Stimulated activated CD8-positive, alpha-beta memory T cell treated with anti-CD3 and anti-CD28 coated beads, Interleukin-15, amount 100 ng/mL, for 48 hours (primary cell): Measurements from ENCODE around the gene POLE2.
"Not testable (repeated sequence)": the region's sequence is repeated elsewhere in the genome, so short reads cannot be mapped to it uniquely, and the experiment has no call there.

Experiments used
- DNase-seq, 2 donors: peaks; one replicate each; pipeline ENCODE4 v3.0.0-alpha.2; 2020; ENCODE audit warnings: low read depth in 2 of 2

The POLE2 gene, protein sequence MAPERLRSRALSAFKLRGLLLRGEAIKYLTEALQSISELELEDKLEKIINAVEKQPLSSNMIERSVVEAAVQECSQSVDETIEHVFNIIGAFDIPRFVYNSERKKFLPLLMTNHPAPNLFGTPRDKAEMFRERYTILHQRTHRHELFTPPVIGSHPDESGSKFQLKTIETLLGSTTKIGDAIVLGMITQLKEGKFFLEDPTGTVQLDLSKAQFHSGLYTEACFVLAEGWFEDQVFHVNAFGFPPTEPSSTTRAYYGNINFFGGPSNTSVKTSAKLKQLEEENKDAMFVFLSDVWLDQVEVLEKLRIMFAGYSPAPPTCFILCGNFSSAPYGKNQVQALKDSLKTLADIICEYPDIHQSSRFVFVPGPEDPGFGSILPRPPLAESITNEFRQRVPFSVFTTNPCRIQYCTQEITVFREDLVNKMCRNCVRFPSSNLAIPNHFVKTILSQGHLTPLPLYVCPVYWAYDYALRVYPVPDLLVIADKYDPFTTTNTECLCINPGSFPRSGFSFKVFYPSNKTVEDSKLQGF

DNA sequence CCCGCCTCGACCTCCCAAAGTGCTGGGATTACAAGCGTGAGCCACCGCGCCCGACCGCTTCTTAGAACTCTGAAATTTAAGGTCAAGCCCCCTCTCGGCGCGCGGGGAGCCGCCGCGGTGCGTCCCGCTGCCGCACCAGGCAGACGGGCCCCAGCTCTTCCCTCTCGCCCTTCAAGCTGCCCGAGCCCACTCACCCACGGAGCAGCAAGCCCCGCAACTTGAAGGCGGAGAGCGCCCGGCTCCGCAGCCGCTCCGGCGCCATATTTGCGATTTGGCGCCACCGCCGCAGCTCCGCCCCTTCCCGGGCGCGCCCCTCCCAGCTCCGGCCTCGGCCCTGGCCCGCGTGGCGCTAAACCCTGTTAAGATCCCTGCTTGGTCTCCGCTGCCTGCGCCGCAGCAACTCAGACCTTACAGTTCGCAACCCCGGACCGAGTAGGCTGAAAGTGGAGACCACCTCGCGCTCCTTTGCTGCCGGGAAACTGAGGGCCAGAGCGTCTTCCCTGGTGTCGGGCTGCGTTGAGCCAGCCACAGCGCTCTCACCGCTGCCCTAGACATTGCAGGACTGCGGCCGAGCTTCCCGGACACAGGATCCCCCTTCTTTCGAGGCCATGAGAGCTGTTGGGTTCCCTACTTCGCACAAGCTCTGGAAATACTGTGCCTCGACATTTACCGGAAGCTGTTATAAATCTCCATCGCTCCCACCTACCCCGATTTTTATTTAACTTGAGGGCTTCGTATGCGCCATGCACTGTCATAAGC is at the start of gene POLE2:
Gene POLE2 (minus strand): TSS at position 273 of the 759 bp plus-strand sequence. CDS start 11 bp downstream, at position 262.
- DNase-seq = peak; percentile 73

DNA sequence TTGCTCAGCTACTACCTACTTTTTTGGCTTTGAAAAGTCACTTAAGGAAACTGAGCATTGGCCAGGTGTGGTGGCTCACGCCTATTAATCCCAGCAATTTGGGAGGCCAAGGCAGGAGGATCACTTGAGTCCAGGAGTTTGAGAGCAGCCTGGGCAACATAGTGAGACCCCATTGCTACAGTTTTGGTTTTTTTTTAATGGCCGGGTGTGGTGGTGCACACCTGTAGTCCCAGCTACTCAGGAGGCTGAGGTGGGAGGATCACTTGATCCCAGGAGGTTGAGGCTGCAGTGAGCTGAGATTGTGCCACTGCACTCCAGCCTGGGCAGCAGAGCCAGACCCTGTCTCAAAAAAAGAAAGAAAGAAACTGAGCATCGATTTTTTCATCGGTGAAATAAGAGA is 47.7 kb upstream of the POLE2 start:
- DNase-seq = not testable (repeated sequence)

DNA sequence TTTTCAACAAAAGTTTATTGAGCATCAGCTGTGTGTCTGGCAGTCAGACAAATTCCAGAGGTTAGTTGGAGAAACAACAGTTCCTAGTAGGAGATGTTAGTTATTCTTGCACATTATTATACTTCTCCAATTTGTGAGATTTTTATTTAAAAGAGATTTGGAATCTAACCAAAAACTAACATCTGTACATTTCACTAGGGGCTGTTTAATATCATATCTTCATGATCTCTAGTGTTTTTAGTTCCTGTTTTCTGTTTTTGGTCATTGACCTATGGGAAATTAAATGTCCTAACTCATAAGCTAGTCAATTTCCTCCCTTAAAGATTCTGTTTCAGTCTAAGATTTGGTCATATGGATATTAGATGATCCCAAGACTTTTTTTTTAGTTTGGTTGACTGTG is 45.8 kb upstream of the POLE2 start:
- no peak for DNase-seq

DNA sequence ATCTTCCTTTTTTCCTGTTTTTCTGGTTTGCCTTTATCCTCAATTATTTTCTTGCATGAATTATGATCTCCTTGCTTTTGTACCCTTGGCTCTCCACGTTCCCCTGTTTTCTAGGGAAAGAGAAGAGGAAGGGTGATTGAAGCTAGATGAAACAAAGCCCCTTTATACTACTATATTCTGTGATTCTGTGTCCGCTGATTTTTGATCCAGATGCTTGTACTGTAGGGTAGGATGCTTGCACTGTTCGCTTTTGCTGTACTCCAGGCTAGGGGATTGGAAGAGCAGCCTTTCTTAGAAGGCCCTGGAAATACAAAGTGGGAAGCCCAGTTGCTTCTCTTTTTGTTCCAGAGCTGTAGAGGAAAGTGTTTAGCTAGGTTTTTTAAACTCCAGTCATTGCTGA is 44.9 kb upstream of the POLE2 start:
- DNase-seq = no peak

DNA sequence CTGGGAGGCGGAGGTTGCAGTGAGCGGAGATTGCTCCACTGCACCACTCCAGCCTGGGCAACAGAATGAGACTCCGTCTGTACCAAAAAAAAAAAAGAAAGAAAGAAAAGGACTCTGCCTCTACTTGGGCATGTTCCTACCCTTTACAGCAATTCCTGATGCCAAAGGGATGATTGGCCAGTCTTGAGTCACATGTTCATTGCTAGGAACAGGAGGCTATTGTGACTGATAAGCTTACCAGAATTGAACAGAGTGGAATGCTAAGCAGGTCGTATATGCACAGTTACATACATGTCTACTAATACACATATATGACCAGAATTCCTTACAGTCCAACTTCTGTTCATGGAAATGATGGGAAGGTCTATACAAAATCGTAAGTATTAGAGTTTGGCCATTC is 39.2 kb upstream of the POLE2 start:
- no peak for DNase-seq

DNA sequence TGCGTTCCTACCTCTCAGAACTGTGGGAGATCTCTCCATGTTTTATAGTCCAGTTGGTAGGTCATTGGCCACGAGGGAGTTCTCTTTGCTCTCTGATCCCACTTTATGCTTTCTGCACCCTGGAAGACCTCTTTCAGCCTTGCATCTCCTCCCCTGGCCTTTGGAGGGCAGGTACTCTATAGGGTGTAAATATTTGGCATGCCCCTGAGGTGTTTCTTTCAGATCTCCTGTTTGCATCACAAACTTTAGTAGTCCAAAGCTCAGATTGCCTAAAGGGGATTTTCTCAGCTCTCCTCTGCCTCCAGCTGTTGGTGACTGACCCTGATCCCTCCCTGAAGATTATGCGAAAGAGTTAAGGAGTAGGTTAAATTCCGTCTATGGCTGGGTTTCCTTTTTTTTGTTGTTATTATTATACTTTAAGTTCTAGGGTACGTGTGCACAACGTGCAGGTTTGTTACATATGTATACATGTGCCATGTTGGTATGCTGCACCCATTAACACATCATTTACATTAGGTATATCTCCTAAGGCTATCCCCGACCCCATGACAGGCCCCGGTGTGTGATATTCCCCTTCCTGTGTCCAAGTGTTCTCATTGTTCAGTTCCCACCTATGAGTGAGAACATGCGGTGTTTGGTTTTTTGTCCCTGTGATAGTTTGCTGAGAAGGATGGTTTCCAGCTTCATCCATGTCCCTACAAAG is 33.9 kb upstream of the POLE2 start:
- DNase-seq = not testable (repeated sequence)

DNA sequence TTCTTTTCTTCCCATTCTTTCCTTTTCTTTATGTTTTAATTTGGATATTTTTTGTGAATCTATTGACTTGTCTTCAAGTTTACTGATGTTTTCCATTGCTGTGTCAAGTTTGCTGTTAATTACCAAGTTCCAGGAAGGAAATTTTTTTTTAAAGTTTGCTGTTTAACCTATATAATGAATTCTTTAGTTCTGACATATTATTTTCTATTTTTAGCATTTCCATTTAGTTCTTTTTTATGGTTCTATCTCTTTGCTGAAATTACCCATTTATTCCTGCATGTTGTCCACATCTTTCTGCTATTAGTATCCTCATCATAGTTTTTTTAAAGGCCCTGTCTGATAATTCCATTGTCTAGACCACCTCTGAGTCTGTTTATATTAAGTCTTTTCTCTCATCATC is 32.7 kb upstream of the POLE2 start:
- DNase-seq = no peak

DNA sequence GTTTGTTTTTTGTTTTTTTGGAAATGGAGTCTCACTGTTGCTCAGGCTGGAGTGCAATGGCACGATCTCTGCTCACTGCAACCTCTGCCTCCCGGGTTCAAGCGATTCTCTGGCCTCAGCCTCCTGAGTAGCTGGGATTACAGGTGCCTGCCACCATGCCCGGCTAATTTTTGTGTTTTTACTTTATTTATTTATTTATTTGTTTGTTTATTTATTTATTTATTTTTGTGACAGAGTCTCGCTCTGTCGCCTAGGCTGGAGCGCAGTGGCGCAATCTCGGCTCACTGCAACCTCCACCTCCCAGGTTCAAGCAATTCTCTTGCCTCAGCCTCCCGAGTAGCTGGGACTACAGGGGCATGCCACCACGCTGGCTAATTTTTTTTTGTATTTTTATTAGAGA is 23.0 kb upstream of the POLE2 start:
- DNase-seq = not testable (repeated sequence)

DNA sequence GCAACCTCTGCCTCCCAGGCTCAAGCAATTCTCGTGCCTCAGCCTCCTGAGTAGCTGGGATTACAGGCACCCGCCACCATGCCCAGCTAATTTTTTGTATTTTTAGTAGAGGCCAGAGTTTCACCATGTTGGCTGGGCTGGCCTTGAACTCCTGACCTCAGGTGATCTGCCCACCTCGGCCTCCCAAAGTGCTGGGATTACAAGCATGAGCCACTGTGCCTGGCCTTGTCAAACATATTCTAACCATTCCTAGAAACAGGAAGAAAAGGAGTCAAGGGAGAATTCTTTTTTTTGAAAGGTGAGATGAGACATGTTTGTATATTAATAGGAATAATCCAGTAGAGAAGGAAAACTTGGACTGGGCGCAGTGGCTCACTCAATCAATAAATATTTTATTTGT is 16.5 kb upstream of the POLE2 start:
- not testable (repeated sequence) for DNase-seq

DNA sequence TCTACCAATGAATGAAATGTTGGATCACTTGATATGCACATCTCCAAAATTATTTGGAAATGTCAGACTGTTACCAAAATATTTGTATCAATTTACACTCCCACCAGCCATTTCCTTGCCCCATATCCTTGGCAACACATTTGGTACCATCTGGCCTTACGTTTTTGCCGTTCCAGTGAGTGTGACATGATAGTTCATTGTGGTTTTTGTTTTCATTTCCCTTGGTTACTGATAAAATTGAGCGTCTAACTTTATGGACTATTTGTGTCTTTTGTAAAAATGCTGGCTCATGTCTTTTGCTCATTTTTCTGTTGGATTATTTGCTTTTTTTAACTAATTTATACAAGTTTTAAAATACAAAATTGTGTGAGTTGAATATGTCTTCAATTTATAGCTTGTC is 16.0 kb upstream of the POLE2 start:
- DNase-seq = no peak

DNA sequence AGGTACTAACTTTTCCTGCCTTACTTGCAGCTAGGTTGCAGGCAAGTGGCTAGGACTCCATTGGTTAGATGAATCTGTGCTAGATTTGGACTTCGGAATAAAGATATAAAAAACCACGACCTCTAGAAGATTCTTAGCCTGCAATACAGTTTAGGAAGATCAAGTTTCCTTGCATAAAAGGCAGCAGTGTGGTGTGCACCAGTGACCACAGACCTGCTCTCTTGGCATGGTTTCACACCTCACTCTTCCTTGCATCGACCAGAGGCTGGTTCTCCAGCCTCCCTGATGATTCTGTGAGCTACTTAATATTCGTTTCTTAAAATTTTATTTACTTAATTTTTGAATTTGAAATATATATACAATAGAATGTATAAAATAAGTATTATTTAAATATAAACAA is 14.7 kb upstream of the POLE2 start:
- DNase-seq = no peak

DNA sequence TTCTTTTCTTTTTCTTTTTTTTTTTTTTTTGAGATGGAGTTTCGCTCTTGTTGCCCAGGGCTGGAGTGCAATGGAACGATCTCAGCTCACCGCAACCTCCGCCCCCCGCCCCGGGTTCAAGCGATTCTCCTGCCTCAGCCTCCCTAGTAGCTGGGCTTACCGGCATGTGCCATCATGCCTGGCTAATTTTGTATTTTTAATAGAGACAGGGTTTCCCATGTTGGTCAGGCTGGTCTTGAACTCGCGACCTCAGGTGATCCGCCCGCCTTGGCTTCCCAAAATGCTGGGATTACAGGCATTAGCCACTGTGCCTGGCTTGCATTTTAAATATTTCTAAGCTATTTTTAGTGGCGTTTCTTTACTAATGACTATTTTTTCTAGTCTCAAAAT is 5.7 kb upstream of the POLE2 start:
- DNase-seq = not testable (repeated sequence)

DNA sequence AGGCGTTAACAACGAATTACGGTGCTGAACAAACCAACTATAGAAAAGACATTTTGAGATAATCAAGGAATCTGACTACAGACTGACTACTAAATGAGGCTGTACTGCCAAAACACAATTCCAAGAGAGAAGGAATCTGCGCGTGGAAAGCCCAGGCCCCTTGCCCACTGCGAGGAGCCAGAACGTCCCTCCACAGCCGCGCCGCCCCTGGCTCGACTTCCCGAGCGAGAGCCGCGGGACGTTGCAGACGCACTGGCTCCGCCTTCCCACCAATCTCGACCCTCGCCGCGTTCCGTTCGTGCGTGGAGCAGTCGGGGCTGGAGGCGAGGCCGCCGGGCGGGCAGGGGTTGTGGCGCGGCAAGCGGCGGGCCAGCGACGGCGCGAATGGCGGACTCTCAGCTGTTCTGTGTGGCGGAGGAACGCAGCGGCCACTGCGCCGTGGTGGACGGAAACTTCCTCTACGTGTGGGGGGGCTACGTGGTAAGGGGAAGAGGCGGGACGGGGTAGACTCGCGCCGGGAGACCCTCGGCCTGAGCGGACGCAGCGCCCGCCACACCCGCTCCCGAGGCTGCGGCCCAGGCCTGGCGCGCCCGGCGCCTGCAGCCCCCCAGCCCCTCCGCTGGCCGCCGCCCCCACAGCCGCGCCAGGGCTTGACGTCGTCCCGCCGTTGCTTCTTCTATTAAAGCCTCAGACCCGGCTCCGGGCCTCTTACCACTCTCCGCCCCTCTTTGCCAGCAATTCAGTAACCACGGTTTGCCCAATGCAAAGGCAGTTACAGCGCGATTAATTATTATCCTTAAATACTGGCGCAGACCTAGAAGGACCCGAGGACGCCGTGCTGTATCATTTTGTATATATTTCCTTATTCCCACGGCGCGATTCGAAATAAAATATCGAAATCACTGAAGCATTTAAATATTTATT is 5.1 kb upstream of the POLE2 start, which contains the start of gene KLHDC1:
Gene KLHDC1 (plus strand): TSS at position 310 of the 924 bp plus-strand sequence. CDS start 75 bp downstream, at position 385.
- DNase-seq = peak; percentile 55

DNA sequence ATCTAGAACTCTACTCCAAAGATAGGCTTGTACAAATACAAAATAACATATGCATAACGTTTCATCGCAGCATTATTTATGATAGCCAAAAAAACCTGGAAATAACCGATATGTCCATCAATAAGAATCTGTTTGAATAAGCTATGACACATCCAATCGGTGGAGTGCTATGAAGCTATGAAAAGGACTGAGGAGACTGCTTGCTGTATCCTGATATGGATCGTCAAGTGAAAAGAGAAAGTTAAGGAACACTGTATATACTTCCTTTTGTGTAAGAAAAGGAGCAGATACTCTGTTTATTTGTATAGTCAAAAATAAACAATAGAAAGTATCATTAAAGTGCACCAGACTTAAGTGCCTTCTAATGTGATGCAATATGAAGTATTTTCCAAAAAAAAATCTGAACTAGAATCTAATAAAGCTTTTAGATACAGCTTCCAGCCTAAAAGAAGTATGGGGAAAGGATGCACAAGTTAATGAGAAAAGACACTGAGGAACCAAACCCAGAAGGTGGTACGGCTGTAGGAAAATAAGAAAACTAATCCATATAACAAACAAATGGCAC is 4.3 kb upstream of the POLE2 start:
- DNase-seq = no peak

DNA sequence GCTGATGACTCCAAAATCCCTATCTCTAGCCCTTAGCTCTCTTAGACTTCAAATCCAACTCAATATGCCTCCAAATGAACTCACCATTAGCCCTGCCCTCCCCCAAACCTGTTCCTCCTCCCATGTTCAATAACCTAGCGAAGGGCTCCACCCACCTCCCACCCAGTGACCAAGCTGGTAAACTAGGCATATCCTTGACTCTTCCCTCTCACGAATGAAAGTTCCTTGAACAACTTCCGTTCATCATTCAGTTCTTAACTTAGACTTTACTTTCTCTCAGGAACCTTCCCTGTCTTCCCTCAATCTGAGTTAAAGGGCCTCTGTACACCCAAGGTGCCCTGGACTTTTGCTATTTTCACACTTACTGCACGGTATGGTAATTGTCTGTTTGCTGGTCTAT is 3.0 kb upstream of the POLE2 start:
- DNase-seq = no peak

DNA sequence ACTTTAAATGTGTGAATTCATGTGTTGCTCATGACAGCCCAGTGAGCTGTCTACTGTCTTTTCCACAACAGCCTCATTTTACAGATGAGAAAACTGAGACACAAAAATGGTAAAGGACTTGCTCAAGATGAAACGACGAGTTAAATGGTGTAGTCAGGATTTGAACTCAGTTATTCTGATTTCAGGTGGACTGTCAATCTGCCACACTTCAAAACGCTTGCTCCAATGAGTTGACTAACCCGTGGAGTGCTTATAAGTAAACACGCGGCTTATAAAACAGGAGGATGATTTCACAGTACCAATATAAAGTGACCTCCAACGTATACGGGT is 652 bp upstream of the POLE2 start:
- DNase-seq = no peak

DNA sequence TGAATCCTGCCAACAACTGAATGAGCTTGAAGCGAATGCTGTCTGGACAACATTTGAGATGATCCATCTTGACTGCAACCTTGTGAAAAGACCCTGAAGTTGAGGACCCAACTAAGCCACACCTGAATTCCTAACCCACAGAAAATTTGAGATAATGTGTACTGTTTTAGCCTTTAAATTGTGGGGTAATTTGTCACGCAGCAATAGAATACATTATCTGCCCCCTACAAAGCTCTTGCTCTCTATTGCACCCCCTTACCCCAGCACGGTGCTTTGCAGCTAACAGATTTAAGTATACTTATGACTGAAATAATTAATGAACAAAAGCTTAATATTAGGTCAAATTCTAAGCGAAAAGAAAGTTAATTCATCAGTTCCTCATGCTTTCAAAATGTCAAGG is 1.6 kb downstream of the POLE2 start:
- no peak for DNase-seq

DNA sequence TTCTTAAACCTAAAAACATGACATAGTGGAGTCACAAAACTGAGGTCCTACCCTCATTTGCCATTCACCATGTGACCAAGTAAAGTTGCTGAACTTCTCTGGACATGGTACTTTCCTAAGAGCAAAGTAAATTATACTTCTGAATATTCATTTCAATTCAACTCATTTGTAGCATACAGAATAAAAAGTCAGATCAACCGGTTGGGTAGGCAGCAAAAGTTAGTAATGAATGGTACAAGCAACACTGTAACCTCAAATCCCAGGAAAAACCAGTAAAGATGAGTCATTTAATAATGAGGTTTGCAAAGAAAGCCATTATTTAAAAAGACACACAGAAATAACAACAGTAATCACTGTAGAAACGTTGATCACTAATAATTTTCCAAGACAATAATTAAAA is 8.7 kb downstream of the POLE2 start:
- no peak for DNase-seq

DNA sequence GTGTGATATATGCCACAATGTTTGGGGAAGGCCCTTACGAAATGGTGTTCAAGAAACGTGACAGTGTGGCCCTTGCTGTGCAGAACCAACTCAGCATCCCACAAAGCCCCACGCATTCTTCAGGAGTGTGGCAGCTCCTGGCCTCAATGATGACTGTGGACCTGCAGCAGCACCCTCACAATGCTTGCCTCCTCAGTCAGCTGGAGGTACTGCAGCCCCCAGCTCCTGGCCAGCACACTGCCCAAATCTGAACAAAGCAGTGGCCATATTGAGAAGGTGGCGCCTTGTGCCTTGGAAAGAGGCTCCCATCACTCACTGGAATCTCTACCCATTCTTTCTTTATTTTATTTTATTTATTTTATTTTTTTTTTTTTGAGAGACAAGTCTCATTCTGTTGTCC is 10.4 kb downstream of the POLE2 start:
- no peak for DNase-seq

DNA sequence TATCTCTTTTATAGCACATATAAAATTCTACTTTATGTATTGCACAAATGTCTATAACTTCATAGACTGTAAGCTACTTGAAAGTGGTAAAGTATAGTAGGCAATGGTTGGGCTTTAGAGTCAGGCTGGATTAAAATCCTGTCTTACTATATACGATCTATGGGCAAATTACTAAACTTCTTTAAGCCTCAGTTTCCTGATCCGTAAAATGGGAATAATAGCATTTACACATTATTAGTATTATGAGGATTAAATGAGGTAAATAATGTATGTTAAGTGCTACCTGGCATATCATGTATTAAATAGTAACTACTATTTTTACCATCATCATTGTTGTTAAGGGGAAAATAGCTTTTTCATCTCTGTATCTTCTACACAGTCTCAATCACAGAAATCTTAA is 14.4 kb downstream of the POLE2 start:
- no peak for DNase-seq

DNA sequence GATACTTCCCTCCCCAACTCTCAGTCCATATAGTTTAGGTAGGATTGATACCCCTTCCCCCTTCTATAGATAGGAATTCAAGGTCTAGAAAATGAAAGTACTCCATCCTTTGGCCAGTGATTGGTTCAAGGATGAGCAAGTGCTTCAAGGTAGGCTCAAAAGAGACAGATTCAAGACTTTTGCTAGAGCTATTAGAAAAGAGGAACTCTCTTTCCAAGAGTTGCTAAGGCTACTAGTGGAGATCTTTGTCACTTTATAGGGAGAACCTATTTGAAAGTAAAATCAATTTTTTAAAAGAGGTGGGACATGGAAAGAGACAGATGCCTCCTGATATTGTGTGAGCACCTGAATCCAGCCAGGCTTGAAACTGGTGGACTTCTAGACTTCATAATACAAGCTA is 17.5 kb downstream of the POLE2 start:
- no peak for DNase-seq
